CD14-positive monocyte (primary cell): ENCODE measurements around the gene DERL3. TPM values are rescaled to one million over a fixed set of nuclear protein-coding genes. Genes with fewer than 3 reads are reported as not detected.
"Not testable (repeated sequence)": the region's sequence is repeated elsewhere in the genome, so short reads cannot be mapped to it uniquely, and the experiment has no call there.

Experiments used
- DNase-seq, 3 donors: peaks; one replicate each; pipeline ENCODE4 v3.0.0-alpha.2; 2011 to 2022
- H2AFZ ChIP-seq: 2 replicates; pipeline ENCODE4 v1.6.0; 2012; ENCODE audit warnings: mild to moderate bottlenecking, low read depth, low read length, inconsistent platforms; ENCODE audit not compliant: insufficient read depth, poor library complexity, severe bottlenecking
- H3K27ac ChIP-seq, 2 donors: 1 replicate in 1 of 2; 2 replicates in 1 of 2; pipeline ENCODE4 v1.5.1; 2012 to 2013; ENCODE audit warnings: low read length in 2 of 2, control low read depth in 1 of 2, inconsistent platforms in 1 of 2, low read depth in 1 of 2, mild to moderate bottlenecking in 1 of 2
- H3K27me3 ChIP-seq, 2 donors: one replicate each; pipeline versions ENCODE4 v1.6.0 to v1.6.1; 2011 to 2013; ENCODE audit warnings: low read length in 2 of 2; ENCODE audit not compliant: control insufficient read depth in 2 of 2, insufficient read depth in 2 of 2
- H3K36me3 ChIP-seq, 2 donors: replicated peaks in 1 of 2; 1 replicate in 1 of 2; 2 replicates in 1 of 2; pipeline versions ENCODE4 v1.5.1 to v1.6.1; 2012 to 2013; ENCODE audit warnings: low read length in 2 of 2, control low read depth in 1 of 2, inconsistent platforms in 1 of 2, mild to moderate bottlenecking in 1 of 2; ENCODE audit not compliant: insufficient read depth in 2 of 2, control insufficient read depth in 1 of 2
- H3K4me1 ChIP-seq, 2 donors: 1 replicate in 1 of 2; 2 replicates in 1 of 2; pipeline versions ENCODE4 v1.5.1 to v1.6.1; 2012 to 2013; ENCODE audit warnings: low read length in 2 of 2, control low read depth in 1 of 2, inconsistent platforms in 1 of 2, mild to moderate bottlenecking in 1 of 2, moderate library complexity in 1 of 2; ENCODE audit not compliant: insufficient read depth in 2 of 2, control insufficient read depth in 1 of 2
- H3K4me2 ChIP-seq: replicated peaks from 2 replicates; pipeline ENCODE3; 2012; ENCODE audit warnings: low read length, moderate library complexity, mild to moderate bottlenecking; ENCODE audit not compliant: poor library complexity, severe bottlenecking; ENCODE audit errors: extremely low read depth
- H3K4me3 ChIP-seq, 3 experiments: fragments of 200-600 bp in 1 of 3; sonication (generic) in 1 of 3; replicated peaks in 1 of 3; 1 replicate in 2 of 3; 2 replicates in 1 of 3; pipeline ENCODE4 v1.5.1; 2011 to 2013; ENCODE audit warnings: low read length in 3 of 3, mild to moderate bottlenecking in 3 of 3, control low read depth in 2 of 3, low read depth in 2 of 3, inconsistent platforms in 1 of 3, moderate library complexity in 1 of 3
- H3K79me2 ChIP-seq: 2 replicates; pipeline ENCODE4 v1.6.0; 2012; ENCODE audit warnings: mild to moderate bottlenecking, control low read depth, inconsistent platforms, low read length, moderate library complexity; ENCODE audit not compliant: insufficient read depth
- H3K9ac ChIP-seq: 2 replicates; pipeline ENCODE4 v1.6.0; 2017; ENCODE audit warnings: low read length, mild to moderate bottlenecking; ENCODE audit not compliant: insufficient read depth, poor library complexity, severe bottlenecking
- H3K9me3 ChIP-seq, 2 donors: replicated peaks in 1 of 2; 1 replicate in 1 of 2; 2 replicates in 1 of 2; pipeline versions ENCODE4 v1.5.1 to v1.6.1; 2012 to 2013; ENCODE audit warnings: low read length in 2 of 2, control low read depth in 1 of 2; ENCODE audit not compliant: control insufficient read depth in 1 of 2, insufficient read depth in 1 of 2
- H4K20me1 ChIP-seq: 2 replicates; pipeline ENCODE4 v1.6.0; 2012; ENCODE audit warnings: mild to moderate bottlenecking, low read length, control low read depth, moderate library complexity; ENCODE audit not compliant: insufficient read depth
- H3K27ac Mint-ChIP-seq, 7 donors: one replicate each; pipeline ENCODE4 v1.8.0; 2020; ENCODE audit warnings: mild to moderate bottlenecking in 7 of 7, mixed read lengths in 7 of 7, moderate library complexity in 6 of 7, inconsistent platforms in 2 of 7
- H3K27me3 Mint-ChIP-seq, 3 donors: one replicate each; pipeline ENCODE4 v1.8.0; 2021 to 2022; ENCODE audit warnings: low read depth in 3 of 3, mild to moderate bottlenecking in 3 of 3, mixed read lengths in 3 of 3, moderate library complexity in 3 of 3, inconsistent platforms in 1 of 3
- H3K36me3 Mint-ChIP-seq, 2 donors: one replicate each; pipeline ENCODE4 v1.8.0; 2020; ENCODE audit warnings: mixed read lengths in 2 of 2, inconsistent platforms in 1 of 2, mild to moderate bottlenecking in 1 of 2
- H3K4me1 Mint-ChIP-seq: one replicate; pipeline ENCODE4 v1.8.0; 2020; ENCODE audit warnings: mild to moderate bottlenecking, mixed read lengths
- H3K4me3 Mint-ChIP-seq, 2 donors: one replicate each; pipeline ENCODE4 v1.8.0; 2020; ENCODE audit warnings: mild to moderate bottlenecking in 2 of 2, mixed read lengths in 2 of 2, moderate library complexity in 1 of 2
- H3K9me3 Mint-ChIP-seq, 7 donors: one replicate each; pipeline ENCODE4 v1.8.0; 2020 to 2022; ENCODE audit warnings: mixed read lengths in 7 of 7, mild to moderate bottlenecking in 6 of 7, moderate library complexity in 6 of 7, inconsistent platforms in 2 of 7
- WGBS: methylation state at CpG from one replicate; pipeline ENCODE4 v1.1.5; 2013; ENCODE audit warnings: missing lambda C conversion rate; ENCODE audit not compliant: insufficient coverage; 5-methylcytosine and 5-hydroxymethylcytosine counted together
- intact Hi-C, 2 donors: fragments of 100-400 bp; cut with micrococcal nuclease; formaldehyde crosslinking; loops; one replicate each; pipeline versions ENCODE4 v1.15.0 to v1.15.1; 2023
- polyA plus RNA-seq, 3 donors: library from polyadenylated mRNA; depleted of rRNA in 1 of 3; unstranded in 2 of 3; stranded (reverse) in 1 of 3; fragments of 300-500 nt in 2 of 3; fragments of >200 nt in 1 of 3; fragmentation: Illumina TruSeq in 2 of 3; gene quantifications; 1 replicate in 2 of 3; 2 replicates in 1 of 3; pipeline ENCODE4 v1.2.3, GENCODE V29; 2012 to 2021
- TF ChIP-seq, protein P1 (sequence below): fragments of 200-600 bp; IDR thresholded peaks from one replicate; pipeline ENCODE4 v1.8.0; 2022; ENCODE audit warnings: antibody characterized with exemption, mild to moderate bottlenecking

The DERL3 gene
- polyA plus RNA-seq, 3 donors = 0.23 to 0.64 (median 0.28) TPM

DNA sequence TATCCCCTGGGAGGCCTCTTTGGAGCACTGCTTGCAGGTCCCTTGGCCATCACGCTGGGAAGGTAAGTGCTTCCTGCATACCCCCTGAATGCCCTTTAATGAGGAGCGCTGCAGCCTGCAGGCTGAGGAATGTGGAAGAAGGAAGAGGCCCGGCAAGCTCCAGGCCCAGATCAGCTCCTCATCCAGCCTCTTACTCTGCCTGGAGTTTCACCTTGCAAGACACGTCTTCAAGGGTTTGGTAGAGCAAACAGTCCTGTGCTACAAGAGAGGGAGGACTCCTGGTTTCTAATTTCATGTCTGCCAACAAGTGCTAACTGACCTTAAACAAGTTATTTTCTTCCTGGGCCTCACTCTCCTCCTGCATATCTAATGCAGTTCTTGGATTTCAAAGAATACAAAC is 29.8 kb upstream of the DERL3 start:
- Histone ChIP-seq H3K9me3 (no peaks in the 10 kb centered on the region), H3K9ac (no peak overlapping the region), H3K4me1 (no peaks in the 10 kb centered on the region), H2AFZ (no peak overlapping the region), H3K27ac (no peak overlapping the region), H4K20me1 (no peaks in the 10 kb centered on the region), H3K27me3 (no peaks in the 10 kb centered on the region), H3K79me2 (no peaks in the 10 kb centered on the region), H3K36me3 (no peaks in the 10 kb centered on the region), H3K4me2 (no peak overlapping the region), H3K4me3 (no peak overlapping the region)
- peaks cover 4 to 5% of the 10 kb centered on the region in 2 donors for H3K36me3 Mint-ChIP-seq
- no peak for DNase-seq
- no peaks in the 10 kb centered on the region for H3K4me1 Mint-ChIP-seq
- TF ChIP-seq, protein P1, sequence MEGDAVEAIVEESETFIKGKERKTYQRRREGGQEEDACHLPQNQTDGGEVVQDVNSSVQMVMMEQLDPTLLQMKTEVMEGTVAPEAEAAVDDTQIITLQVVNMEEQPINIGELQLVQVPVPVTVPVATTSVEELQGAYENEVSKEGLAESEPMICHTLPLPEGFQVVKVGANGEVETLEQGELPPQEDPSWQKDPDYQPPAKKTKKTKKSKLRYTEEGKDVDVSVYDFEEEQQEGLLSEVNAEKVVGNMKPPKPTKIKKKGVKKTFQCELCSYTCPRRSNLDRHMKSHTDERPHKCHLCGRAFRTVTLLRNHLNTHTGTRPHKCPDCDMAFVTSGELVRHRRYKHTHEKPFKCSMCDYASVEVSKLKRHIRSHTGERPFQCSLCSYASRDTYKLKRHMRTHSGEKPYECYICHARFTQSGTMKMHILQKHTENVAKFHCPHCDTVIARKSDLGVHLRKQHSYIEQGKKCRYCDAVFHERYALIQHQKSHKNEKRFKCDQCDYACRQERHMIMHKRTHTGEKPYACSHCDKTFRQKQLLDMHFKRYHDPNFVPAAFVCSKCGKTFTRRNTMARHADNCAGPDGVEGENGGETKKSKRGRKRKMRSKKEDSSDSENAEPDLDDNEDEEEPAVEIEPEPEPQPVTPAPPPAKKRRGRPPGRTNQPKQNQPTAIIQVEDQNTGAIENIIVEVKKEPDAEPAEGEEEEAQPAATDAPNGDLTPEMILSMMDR = no peak
- peaks cover 0 to 2% (median 0%) of the 10 kb centered on the region in 3 donors for H3K27me3 Mint-ChIP-seq
- intact Hi-C loops = no loop called here
- H3K27ac Mint-ChIP-seq = no peak overlapping the region
- H3K4me3 Mint-ChIP-seq = no peak overlapping the region
- 93% methylated on average over 2 of the region's 4 CpGs for WGBS
- H3K9me3 Mint-ChIP-seq = no peaks in the 10 kb centered on the region

DNA sequence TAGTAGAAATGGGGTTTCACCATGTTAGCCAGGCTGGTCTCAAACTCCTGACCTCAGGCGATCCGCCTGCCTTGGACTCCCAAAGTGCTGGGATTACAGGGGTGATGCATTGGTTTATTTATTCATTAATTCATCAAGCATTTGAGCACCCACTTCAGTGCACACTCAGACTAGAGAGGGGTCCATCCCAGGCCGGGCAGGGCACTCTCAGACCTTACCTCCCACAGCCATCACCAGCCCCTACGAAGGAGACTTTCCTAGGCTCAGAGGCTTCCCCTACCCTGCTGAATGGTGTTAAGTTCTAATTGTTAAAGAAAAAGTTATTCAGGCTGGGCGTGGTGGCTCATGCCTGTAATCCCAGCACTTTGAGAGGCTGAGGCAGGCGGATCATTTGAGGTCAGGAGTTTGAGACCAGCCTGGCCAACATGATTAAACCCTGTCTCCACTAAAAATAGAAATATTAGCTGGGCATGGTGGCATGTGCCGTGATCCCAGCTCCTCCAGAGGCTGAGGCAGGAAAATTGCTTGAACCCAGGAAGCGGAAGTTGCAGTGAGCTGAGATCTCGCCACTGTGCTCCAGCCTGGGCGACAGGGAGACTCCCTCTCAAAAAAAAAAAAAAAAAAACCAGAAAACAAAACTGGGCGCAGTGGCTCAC is 25.8 kb upstream of the DERL3 start:
- H3K9me3 ChIP-seq, H3K4me3 ChIP-seq, H3K4me1 Mint-ChIP-seq, H3K79me2 ChIP-seq, DNase-seq, H3K9ac ChIP-seq, H3K27me3 Mint-ChIP-seq, H2AFZ ChIP-seq, H3K4me2 ChIP-seq, H3K9me3 Mint-ChIP-seq, H3K4me1 ChIP-seq, H3K36me3 ChIP-seq, H3K27ac Mint-ChIP-seq, H4K20me1 ChIP-seq, H3K4me3 Mint-ChIP-seq, H3K27ac ChIP-seq, H3K27me3 ChIP-seq, intact Hi-C loops, H3K36me3 Mint-ChIP-seq: not testable (repeated sequence)
- 96% methylated on average over 4 of the region's 11 CpGs for WGBS
